AG09319 (cell line): Measurements from ENCODE around the gene PTPA.

Experiments
- DNase-seq: peaks from one replicate; pipeline ENCODE4 v3.0.0-alpha.2; 2010; ENCODE audit warnings: low read depth; ENCODE audit errors: extremely low read depth
- CTCF ChIP-seq: IDR thresholded peaks from 2 replicates; pipeline ENCODE4 v1.5.1; 2011; ENCODE audit warnings: low read depth, mild to moderate bottlenecking, inconsistent platforms, low read length, moderate library complexity

Gene PTPA

GRCh38 chr9:129133082-129133481, 21.9 kb downstream of the PTPA start:
- DNase-seq = no peak
- no peak for TF ChIP-seq CTCF

DNA sequence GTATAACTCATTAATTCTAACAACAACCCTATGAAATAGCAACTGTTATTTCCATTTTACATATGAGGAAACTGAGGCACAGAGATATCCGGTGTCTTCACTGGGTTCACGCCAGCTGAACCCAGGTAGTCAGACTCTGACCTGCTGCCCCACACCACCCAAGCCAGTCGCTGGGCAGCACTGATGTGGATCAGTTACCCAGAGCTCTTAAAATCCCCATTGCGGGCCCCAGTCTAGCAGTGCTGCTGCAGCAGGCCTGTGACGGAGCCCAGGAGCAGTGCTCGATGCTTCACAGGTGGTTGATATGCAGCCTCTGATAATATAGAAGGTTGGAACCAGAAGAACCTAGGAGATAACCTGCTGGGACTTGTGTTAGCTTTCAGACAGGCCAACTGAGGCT, 24.3 kb downstream of the PTPA start:
- DNase-seq = no peak
- TF ChIP-seq CTCF = no peak

DNA sequence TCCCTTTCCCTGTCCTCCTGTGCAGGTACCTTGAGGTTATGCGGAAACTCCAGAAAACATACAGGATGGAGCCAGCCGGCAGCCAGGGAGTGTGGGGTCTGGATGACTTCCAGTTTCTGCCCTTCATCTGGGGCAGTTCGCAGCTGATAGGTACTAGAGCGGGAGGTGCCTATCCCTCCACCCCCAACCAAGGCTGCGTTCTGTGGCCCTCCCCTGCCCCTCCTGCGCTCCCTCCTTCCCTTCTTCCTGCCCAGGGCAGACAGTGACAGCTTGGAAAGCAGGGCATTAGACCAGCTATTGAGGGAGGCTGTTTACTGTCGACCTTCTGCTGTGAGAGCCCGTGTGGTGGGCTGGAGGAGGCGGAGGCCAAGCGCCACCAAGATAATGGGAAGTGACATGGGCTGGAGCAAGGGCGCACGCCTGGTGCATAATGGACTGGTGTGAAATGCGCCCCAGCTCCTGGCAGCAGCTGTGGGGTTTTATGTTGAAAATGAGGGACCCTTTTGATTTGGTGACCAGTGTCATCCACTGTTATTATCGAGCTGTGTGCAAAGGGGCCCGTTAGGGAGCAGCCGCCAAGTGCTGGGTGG, 25.3 kb downstream of the PTPA start:
- no peak for TF ChIP-seq CTCF
- no peak for DNase-seq

DNA sequence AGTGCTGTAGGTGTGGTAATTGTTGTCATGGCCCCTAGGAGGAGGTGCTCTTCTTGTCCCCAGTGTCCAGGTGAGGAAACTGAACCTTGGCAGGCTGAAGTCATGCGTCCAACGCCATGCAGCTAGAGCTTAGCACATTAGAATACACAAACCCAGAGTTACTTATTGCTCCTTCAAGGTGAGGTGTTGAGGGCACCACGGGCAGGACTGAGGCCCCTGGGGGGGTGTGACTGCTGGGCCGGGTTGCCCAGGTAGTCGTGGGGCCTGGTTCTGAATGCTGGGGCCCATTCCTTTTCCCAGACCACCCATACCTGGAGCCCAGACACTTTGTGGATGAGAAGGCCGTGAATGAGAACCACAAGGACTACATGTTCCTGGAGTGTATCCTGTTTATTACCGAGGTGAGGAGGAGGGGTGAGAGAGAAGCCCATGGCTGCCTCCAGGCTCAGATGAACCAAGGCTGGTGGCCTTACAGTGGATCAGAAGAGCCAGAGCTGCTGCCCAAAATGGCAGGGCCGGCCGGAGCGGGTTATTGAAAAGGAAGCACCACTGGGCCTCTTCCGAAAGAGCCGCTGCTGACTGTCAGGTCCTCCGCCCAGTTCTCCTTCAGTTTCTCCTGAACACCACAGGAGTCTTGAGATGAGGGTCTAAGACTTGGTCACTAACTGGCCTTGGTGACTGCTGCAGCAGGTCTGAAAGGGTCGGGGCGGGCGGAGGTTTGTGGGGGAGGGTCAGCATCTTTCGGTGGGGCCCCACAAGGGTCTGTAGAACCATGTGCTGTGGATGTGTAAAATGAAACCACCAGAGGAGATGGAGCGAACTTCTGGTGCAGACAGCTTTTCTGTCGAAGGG, 26.3 kb downstream of the PTPA start:
- TF ChIP-seq CTCF = no peak
- no peak for DNase-seq

DNA sequence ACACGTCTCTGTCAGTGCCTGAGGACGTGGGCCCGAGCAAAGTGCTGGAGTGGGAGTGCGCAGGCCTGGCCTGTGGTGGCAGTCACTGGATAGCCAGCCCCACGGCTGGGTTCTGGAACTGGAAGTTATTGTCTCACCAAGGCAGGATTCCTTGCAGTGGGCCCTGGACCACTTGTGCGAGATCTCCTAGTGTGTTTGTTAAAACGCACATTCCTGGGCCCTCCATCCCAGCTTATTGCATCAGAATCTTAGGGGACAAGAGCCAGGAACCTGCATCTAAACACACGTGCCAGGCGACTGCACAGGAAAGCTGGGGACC, 26.9 kb downstream of the PTPA start:
- TF ChIP-seq CTCF = no peak
- no peak for DNase-seq

DNA sequence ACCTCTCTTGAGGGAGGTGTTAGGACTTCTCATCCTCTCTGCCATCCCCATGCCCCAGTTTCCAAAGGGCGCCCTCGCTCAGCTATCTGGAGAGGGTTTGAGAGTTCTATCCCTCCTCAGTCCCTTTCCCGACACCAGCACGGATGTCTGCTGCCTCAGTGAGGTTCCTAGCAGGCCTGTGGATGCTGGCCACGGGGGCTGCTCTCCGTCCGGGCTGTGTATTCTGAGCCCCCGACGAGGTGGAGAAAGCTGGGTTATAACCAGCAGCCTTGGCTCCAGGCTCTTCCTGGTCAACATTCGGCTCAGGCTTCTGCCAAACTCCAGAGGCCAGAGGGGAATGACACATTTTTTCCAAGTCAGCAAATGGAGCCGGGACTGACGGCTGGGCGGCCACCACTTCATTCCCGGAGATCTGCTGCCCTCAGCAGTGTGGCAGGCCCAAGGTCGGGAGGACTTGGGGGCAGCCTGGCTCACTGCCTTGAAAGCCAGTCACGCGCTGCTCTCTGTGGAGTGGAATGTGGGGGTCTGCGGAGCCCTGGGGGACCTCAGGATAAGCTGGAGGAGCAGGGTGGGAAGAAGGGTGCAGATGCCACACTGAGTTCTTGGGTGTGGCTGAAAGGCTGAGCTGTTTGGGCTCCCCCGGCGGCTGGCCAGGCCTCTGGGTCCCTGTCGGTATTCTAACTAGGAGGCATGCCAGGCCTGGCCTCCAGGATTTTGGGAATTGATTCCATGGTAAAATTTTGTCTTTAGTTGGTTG, 27.4 kb downstream of the PTPA start:
- no peak for TF ChIP-seq CTCF
- DNase-seq = no peak
